Pancreas (tissue), 10 donors: ENCODE measurements around the gene PTX4. TPM values are rescaled to one million over a fixed set of nuclear protein-coding genes. Genes with fewer than 3 reads are reported as not detected.

ENCODE experiments used
- ATAC-seq, 4 donors: fragments of 200-7000 bp; cut with Tn5 transposase; one replicate each; pipeline versions ENCODE4 v1.8.0 to v1.9.1; 2020; ENCODE audit warnings: mild to moderate bottlenecking in 4 of 4, moderate library complexity in 4 of 4
- DNase-seq, 6 donors: peaks; one replicate each; pipeline ENCODE4 v3.0.0-alpha.2; 2020
- FAIRE-seq: peaks from 2 replicates; lab custom pipeline; 2012; peaks lifted over from hg19 to GRCh38; lab: Jason Lieb, UNC
- H3K27ac ChIP-seq, 4 donors: fragments of 200-600 bp; sonication (generic); 1 replicate in 3 of 4; 2 replicates in 1 of 4; pipeline versions ENCODE4 v1.5.0 to v1.8.0; 2020
- H3K27me3 ChIP-seq, 4 donors: fragments of 200-600 bp; one replicate each; pipeline ENCODE4 v1.8.0; 2021
- H3K36me3 ChIP-seq, 3 donors: fragments of 200-600 bp; sonication (generic) in 1 of 3; one replicate each; pipeline versions ENCODE4 v1.5.0 to v1.8.0; 2020 to 2021
- H3K4me1 ChIP-seq, 3 donors: fragments of 200-600 bp; one replicate each; pipeline ENCODE4 v1.8.0; 2021
- H3K4me3 ChIP-seq, 4 donors: fragments of 200-600 bp; sonication (generic) in 2 of 4; one replicate each; pipeline versions ENCODE4 v1.5.0 to v1.8.0; 2020 to 2021
- H3K9me3 ChIP-seq, 4 donors: fragments of 200-600 bp; one replicate each; pipeline ENCODE4 v1.8.0; 2021
- CTCF ChIP-seq, 4 donors: fragments of 200-600 bp; sonication (generic) in 3 of 4; IDR thresholded peaks; one replicate each; pipeline versions ENCODE4 v1.5.0 to v1.8.0; 2021; ENCODE audit warnings: antibody characterized with exemption in 4 of 4
- WGBS, 2 donors: extraction: QIAGEN DNeasy Blood & Tissue Kit; methylation state at CpG; one replicate each; pipeline ENCODE4 v1.1.7; 2013; 5-methylcytosine and 5-hydroxymethylcytosine counted together
- intact Hi-C, 3 donors: fragments of 100-400 bp; cut with DNase I; formaldehyde crosslinking; loops; one replicate each; pipeline versions ENCODE4 v1.11.1 to v1.14.2; 2022
- polyA plus RNA-seq, 2 donors: library from polyadenylated mRNA; stranded (reverse); fragments of 200-250 nt; gene quantifications; one replicate each; pipeline ENCODE4 v1.2.3, GENCODE V29; 2013
- total RNA-seq, 6 donors: library from RNA; stranded (reverse); fragmentation: NEBNext Ultra II Directional in 4 of 6; extraction: Animal tissue kit (Norgen Biotek cat#: 25700) in 4 of 6; gene quantifications; one replicate each; pipeline versions ENCODE4 v1.2.1 to v1.2.4, GENCODE V29; 2021 to 2023
- donor health status: healthy with polysubstance abuse.
- donor health status: DM: no; HTN: no; CAD: no; lungs with moderate emphysema.
- donor health status: DM: no; HTN: no; CAD: no.
- donor health status: control.
- donor health status: control.
- donor health status: Bipolar disorder and iron deficiency.
- donor health status: DM: yes; HTN: yes; CAD: no.
- donor health status: DM: no; HTN: no; CAD: no.
- donor health status: DM: no; HTN: no; CAD: no.
- donor health status: DM: yes; HTN: yes; CAD: no.

The PTX4 gene
- total and polyA plus RNA-seq, 8 donors: not detected

- Histone ChIP-seq H3K36me3 (peaks cover 0 to 2% (median 0%) of the 10 kb centered on the region in 3 donors), H3K4me1 (no peaks in the 10 kb centered on the region), H3K4me3 (no peak overlapping the region), H3K27me3 (no peaks in the 10 kb centered on the region), H3K9me3 (no peaks in the 10 kb centered on the region), H3K27ac (no peak overlapping the region)
- intact Hi-C loops: no loop called here
- FAIRE-seq (no peak), DNase-seq (peak in 2 of 6 donors; percentile 50 to 60), ATAC-seq (no peak)
- 90 to 93% methylated on average over 24 of the region's 24 CpGs for WGBS, 2 donors
- no peak for TF ChIP-seq CTCF (IDR thresholded peaks at IDR 0.05)
Measured at GRCh38 chr16:1466054-1466453, 22.7 kb downstream of the PTX4 start.

GRCh38 chr16:1465567-1465915 lies 23.2 kb downstream of the PTX4 start:
- Histone ChIP-seq H3K27me3 (no peaks in the 10 kb centered on the region), H3K36me3 (peaks cover 0 to 7% (median 0%) of the 10 kb centered on the region in 3 donors), H3K4me3 (no peak overlapping the region), H3K9me3 (no peaks in the 10 kb centered on the region), H3K4me1 (no peaks in the 10 kb centered on the region), H3K27ac (no peak overlapping the region)
- 90 to 94% methylated on average over 13 of the region's 13 CpGs for WGBS, 2 donors
- DNase-seq (peak in 1 of 6 donors; percentile 56), FAIRE-seq (no peak), ATAC-seq (no peak)
- intact Hi-C loops: no loop called here
- TF ChIP-seq CTCF (IDR thresholded peaks at IDR 0.05): no peak

- Histone ChIP-seq H3K27ac (no peak overlapping the region), H3K27me3 (no peaks in the 10 kb centered on the region), H3K36me3 (peaks cover 0 to 13% (median 0%) of the 10 kb centered on the region in 3 donors), H3K9me3 (no peaks in the 10 kb centered on the region), H3K4me1 (no peaks in the 10 kb centered on the region), H3K4me3 (no peak overlapping the region)
- ATAC-seq (no peak), FAIRE-seq (no peak), DNase-seq (peak in 2 of 6 donors; percentile 38 to 61)
- no peak for TF ChIP-seq CTCF (IDR thresholded peaks at IDR 0.05)
- WGBS, 2 donors: 91% methylated on average over 33 of the region's 33 CpGs
- intact Hi-C loops: no loop called here
Measured at GRCh38 chr16:1464894-1465566, 23.7 kb downstream of the PTX4 start.

- no peaks in the 10 kb centered on the region for H3K9me3 ChIP-seq
- 92% methylated on average over 38 to 41 of the region's 41 CpGs for WGBS, 2 donors
- ATAC-seq: no peak
- no peak overlapping the region for H3K27ac ChIP-seq
- peak in 2 of 6 donors; percentile 50 to 52 for DNase-seq
- TF ChIP-seq CTCF (IDR thresholded peaks at IDR 0.05): no peak
- no peaks in the 10 kb centered on the region for H3K4me1 ChIP-seq
- no peak for FAIRE-seq
- H3K27me3 ChIP-seq: no peaks in the 10 kb centered on the region
- peaks cover 0 to 13% (median 0%) of the 10 kb centered on the region in 3 donors for H3K36me3 ChIP-seq
- H3K4me3 ChIP-seq: no peak overlapping the region
- intact Hi-C loops: no loop called here
Measured at GRCh38 chr16:1464196-1464893, 24.4 kb downstream of the PTX4 start.

- ATAC-seq: no peak
- WGBS, 2 donors: 91% methylated on average over 23 to 24 of the region's 24 CpGs
- no peak for FAIRE-seq
- DNase-seq: peak in 1 of 6 donors; percentile 50
- intact Hi-C loops: no loop called here
- Histone ChIP-seq H3K9me3 (no peaks in the 10 kb centered on the region), H3K36me3 (peaks cover 0 to 13% (median 0%) of the 10 kb centered on the region in 3 donors), H3K4me3 (no peak overlapping the region), H3K4me1 (no peaks in the 10 kb centered on the region), H3K27me3 (no peaks in the 10 kb centered on the region), H3K27ac (no peak overlapping the region)
- no peak for TF ChIP-seq CTCF (IDR thresholded peaks at IDR 0.05)
Measured at GRCh38 chr16:1461146-1461545, 27.6 kb downstream of the PTX4 start.
